Gastrocnemius medialis (tissue), 4 donors: ENCODE data around the gene PRKAR2B. TPM values are rescaled to one million over a fixed set of nuclear protein-coding genes. Genes with fewer than 3 reads are reported as not detected.

Experiments
- ATAC-seq, 2 donors: fragments of 150-250 bp; one replicate each; pipeline ENCODE4 v1.9.1; 2016
- DNase-seq, 2 donors: peaks; one replicate each; pipeline ENCODE4 v3.0.0-alpha.2; 2019
- H3K27ac ChIP-seq, 4 donors: fragments of 200-600 bp; sonication (generic); 1 replicate in 1 of 4; 2 replicates in 3 of 4; pipeline ENCODE4 v1.5.1; 2016 to 2018; ENCODE audit warnings: mild to moderate bottlenecking in 2 of 4, moderate library complexity in 1 of 4
- H3K27me3 ChIP-seq, 3 donors: fragments of 200-600 bp; sonication (generic) in 2 of 3; 1 replicate in 1 of 3; 2 replicates in 2 of 3; pipeline versions ENCODE4 v1.5.1 to v1.6.0; 2016 to 2019; ENCODE audit warnings: mild to moderate bottlenecking in 1 of 3, moderate library complexity in 1 of 3
- H3K36me3 ChIP-seq, 2 donors: fragments of 200-600 bp; sonication (generic) in 1 of 2; one replicate each; pipeline ENCODE4 v1.5.1; 2017 to 2018
- H3K4me1 ChIP-seq, 2 donors: fragments of 200-600 bp; sonication (generic) in 1 of 2; one replicate each; pipeline ENCODE4 v1.5.1; 2016 to 2017; ENCODE audit warnings: mild to moderate bottlenecking in 2 of 2
- H3K4me3 ChIP-seq, 4 donors: fragments of 200-600 bp; sonication (generic) in 3 of 4; 1 replicate in 1 of 4; 2 replicates in 3 of 4; pipeline ENCODE4 v1.5.1; 2016 to 2019; ENCODE audit warnings: mild to moderate bottlenecking in 2 of 4
- H3K9me3 ChIP-seq, 3 donors: fragments of 200-600 bp; sonication (generic) in 2 of 3; 1 replicate in 1 of 3; 2 replicates in 2 of 3; pipeline ENCODE4 v1.5.1; 2016 to 2019
- POLR2A ChIP-seq, 2 donors: fragments of 450-650 bp; IDR thresholded peaks; one replicate each; pipeline ENCODE4 v1.6.1; 2017; ENCODE audit warnings: antibody characterized with exemption in 2 of 2, mild to moderate bottlenecking in 2 of 2, moderate library complexity in 2 of 2
- in situ Hi-C, 4 donors: fragments of 200-750 bp; cut with MboI; loops; one replicate each; pipeline versions ENCODE4 v1.15.0 to v1.8.0; 2017; ENCODE audit warnings: low sequenced_read_pairs in 4 of 4
- intact Hi-C: fragments of 100-400 bp; cut with DNase I; formaldehyde crosslinking; loops from one replicate; pipeline ENCODE4 v1.15.1; 2023; ENCODE audit warnings: low total_unique reads
- total RNA-seq, 4 donors: library from RNA; depleted of rRNA; stranded (reverse); fragments of >200 nt; gene quantifications; one replicate each; pipeline versions ENCODE4 v1.1.0 to v1.2.3, GENCODE V29; 2016
- TF ChIP-seq, protein P1 (sequence below), 5 experiments: fragments of 450-650 bp in 3 of 5; fragments of 200-600 bp in 2 of 5; sonication (generic) in 2 of 5; IDR thresholded peaks in 4 of 5; conservative IDR thresholded peaks in 1 of 5; 1 replicate in 4 of 5; 2 replicates in 1 of 5; pipeline ENCODE4 v1.5.1; 2016 to 2019; ENCODE audit warnings: antibody characterized with exemption in 5 of 5, mild to moderate bottlenecking in 3 of 5, moderate library complexity in 3 of 5

PRKAR2B gene
- total RNA-seq, 4 donors from 2014 or later, result 0.85 to 6.0 (median 1.4) TPM

DNA sequence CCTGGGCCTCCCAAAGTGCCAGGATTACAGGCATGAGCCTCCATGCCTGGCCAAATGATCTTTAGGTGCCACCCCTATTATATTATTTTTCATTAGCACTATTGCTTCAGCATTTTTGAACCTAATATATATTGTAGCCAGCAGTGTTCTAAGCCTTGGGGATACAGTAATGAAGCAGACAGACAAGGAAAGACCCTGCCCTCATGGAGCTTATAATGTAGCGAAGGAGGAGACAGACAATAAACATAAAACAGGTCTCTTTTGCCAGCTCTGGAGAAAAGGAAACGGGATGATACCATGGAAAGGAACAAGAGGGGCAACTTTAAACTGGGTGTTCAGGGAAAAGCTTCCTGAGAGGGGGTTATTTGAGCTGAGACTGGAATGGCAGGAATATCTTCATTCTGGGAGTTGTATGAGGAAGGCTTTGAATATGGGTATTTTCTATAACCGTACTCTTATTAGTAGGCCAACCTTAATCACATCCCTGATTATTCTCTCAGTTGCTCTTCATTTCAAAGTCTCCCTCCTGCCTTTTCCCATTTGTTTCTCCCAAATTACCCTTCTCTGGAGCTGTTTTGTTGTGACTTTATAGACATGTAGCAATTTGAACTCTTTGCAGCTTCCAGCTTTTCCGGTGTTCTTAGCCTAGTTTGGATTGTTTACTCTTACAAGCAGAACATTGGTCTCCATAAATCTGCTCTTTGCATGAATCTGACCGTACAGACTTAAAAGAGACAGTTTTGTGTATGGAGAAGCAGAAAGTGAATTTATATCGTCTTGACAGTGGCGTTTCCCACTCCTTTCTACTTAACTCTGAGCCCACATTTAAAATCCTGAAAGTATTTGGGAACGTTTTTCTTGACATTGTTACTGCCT is 19.0 kb downstream of the PRKAR2B start:
- intact Hi-C loops (no loop called here), in situ Hi-C loops (no loop called here)
- TF ChIP-seq, protein P1, sequence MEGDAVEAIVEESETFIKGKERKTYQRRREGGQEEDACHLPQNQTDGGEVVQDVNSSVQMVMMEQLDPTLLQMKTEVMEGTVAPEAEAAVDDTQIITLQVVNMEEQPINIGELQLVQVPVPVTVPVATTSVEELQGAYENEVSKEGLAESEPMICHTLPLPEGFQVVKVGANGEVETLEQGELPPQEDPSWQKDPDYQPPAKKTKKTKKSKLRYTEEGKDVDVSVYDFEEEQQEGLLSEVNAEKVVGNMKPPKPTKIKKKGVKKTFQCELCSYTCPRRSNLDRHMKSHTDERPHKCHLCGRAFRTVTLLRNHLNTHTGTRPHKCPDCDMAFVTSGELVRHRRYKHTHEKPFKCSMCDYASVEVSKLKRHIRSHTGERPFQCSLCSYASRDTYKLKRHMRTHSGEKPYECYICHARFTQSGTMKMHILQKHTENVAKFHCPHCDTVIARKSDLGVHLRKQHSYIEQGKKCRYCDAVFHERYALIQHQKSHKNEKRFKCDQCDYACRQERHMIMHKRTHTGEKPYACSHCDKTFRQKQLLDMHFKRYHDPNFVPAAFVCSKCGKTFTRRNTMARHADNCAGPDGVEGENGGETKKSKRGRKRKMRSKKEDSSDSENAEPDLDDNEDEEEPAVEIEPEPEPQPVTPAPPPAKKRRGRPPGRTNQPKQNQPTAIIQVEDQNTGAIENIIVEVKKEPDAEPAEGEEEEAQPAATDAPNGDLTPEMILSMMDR (IDR thresholded peaks at IDR 0.05 in 4 of 5, conservative IDR thresholded peaks at IDR 0.05 in 1 of 5), result no peak
- TF ChIP-seq POLR2A (IDR thresholded peaks at IDR 0.05), result no peak
- H3K36me3 ChIP-seq, result no peaks in the 10 kb centered on the region
- no peaks in the 10 kb centered on the region for H3K9me3 ChIP-seq
- H3K4me1 ChIP-seq, result no peaks in the 10 kb centered on the region
- H3K4me3 ChIP-seq, result no peak overlapping the region
- DNase-seq, result no peak
- H3K27me3 ChIP-seq, result no peaks in the 10 kb centered on the region
- no peak overlapping the region for H3K27ac ChIP-seq
- ATAC-seq, result no peak

DNA sequence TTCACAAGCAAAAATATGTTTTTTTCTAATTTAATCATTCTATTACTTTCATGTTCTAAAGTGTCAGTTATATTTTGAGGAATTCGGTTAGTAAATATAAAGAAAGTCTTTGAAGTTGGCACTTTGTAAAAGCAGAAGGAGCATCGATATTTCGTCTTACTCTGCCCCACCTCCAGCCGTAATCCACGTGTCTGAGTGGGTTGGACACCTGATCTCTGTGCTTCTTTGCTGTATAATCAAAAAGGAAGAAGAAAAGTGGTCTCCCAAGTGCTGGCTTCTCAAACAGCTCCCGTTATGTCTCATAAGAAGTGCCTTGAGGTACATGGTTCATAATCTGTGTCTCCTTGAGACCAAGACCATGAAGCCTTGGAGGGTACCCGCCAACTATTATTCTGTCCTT is 19.8 kb downstream of the PRKAR2B start:
- TF ChIP-seq, protein P1 (IDR thresholded peaks at IDR 0.05 in 4 of 5, conservative IDR thresholded peaks at IDR 0.05 in 1 of 5), result no peak
- no peak for TF ChIP-seq POLR2A (IDR thresholded peaks at IDR 0.05)
- H3K27ac ChIP-seq, result no peak overlapping the region
- H3K36me3 ChIP-seq, result no peaks in the 10 kb centered on the region
- DNase-seq (no peak), ATAC-seq (no peak)
- no peaks in the 10 kb centered on the region for H3K9me3 ChIP-seq
- in situ Hi-C loops (no loop called here), intact Hi-C loops (no loop called here)
- no peaks in the 10 kb centered on the region for H3K4me1 ChIP-seq
- no peaks in the 10 kb centered on the region for H3K27me3 ChIP-seq
- no peak overlapping the region for H3K4me3 ChIP-seq

DNA sequence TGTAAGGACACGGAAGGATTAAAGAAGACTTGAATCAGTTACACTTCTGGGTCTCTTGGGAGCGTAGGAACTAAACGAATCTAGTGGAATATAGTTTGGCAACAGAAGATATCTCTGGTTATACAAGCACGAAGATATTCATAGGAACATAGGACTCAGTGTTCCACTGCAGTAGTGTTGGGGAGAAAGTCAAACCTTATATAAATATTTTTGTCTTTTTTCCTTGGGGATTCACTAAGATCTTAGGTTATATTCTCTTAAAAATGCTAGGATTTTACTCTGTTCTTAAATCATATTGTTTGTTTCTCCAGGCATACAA is 21.4 kb downstream of the PRKAR2B start:
- Histone ChIP-seq H3K9me3 (no peaks in the 10 kb centered on the region), H3K27me3 (no peaks in the 10 kb centered on the region), H3K36me3 (no peaks in the 10 kb centered on the region), H3K4me3 (no peak overlapping the region), H3K27ac (no peak overlapping the region), H3K4me1 (no peaks in the 10 kb centered on the region)
- no peak for TF ChIP-seq POLR2A (IDR thresholded peaks at IDR 0.05)
- TF ChIP-seq, protein P1 (IDR thresholded peaks at IDR 0.05 in 4 of 5, conservative IDR thresholded peaks at IDR 0.05 in 1 of 5), result no peak
- intact Hi-C loops, result no loop called here
- ATAC-seq, result no peak
- in situ Hi-C loops, result no loop called here
- no peak for DNase-seq

DNA sequence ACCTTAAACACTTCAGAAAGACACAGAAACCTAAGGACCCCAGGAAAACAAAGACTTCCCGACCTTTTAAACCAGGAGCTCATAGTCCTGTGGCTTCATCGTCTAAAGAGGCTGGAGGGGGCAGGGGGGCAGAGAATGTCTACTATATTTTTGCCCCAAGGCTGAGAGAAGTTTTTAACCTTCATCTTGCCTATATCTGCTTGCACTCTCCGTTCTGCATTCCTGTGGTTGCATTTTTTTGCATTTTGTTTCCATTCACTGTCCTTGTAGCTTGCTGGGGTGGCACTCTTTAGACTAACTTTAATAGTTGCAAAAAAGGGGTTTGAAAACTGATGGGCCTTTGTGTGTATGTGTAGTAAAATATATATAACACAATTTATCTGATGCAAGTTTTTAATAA is 23.7 kb downstream of the PRKAR2B start:
- no peaks in the 10 kb centered on the region for H3K36me3 ChIP-seq
- ATAC-seq (no peak), DNase-seq (no peak)
- TF ChIP-seq POLR2A (IDR thresholded peaks at IDR 0.05), result no peak
- H3K4me1 ChIP-seq, result no peaks in the 10 kb centered on the region
- H3K4me3 ChIP-seq, result no peak overlapping the region
- intact Hi-C loops, result no loop called here
- in situ Hi-C loops, result no loop called here
- no peak overlapping the region for H3K27ac ChIP-seq
- no peaks in the 10 kb centered on the region for H3K27me3 ChIP-seq
- no peaks in the 10 kb centered on the region for H3K9me3 ChIP-seq

DNA sequence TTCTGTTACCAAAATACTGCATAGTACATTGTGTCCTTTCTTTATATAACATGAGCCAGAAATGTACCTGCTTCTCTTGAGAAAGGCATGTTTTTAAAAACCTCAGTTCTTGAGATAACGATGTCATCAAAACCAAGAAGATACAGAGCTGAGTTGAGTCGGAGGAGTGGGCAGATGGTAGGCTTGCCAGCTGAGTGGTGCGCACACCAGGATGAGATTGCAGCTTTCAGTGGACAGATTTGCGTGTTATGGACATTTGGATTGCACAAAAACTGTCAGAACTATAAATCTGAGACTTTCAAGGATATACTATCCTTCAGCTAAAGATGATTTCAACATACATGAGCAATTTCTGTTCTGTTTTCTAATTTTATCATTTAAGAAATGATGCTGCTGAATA is 25.0 kb downstream of the PRKAR2B start:
- Histone ChIP-seq H3K27me3 (no peaks in the 10 kb centered on the region), H3K9me3 (no peaks in the 10 kb centered on the region), H3K27ac (no peak overlapping the region), H3K4me1 (no peaks in the 10 kb centered on the region), H3K36me3 (no peaks in the 10 kb centered on the region), H3K4me3 (peak overlapping the region in 1 of 4 donors; percentile 20)
- TF ChIP-seq, protein P1 (IDR thresholded peaks at IDR 0.05 in 4 of 5, conservative IDR thresholded peaks at IDR 0.05 in 1 of 5), result no peak
- no peak for TF ChIP-seq POLR2A (IDR thresholded peaks at IDR 0.05)
- in situ Hi-C loops, result no loop called here
- intact Hi-C loops, result no loop called here
- no peak for DNase-seq
- no peak for ATAC-seq
